ENCODE data around the gene RNF128. TPM values are rescaled to one million over a fixed set of nuclear protein-coding genes. Genes with fewer than 3 reads are reported as not detected.

RNF128 gene
- total and polyA plus RNA-seq, 10 of the 15 experiments (the other 5 are each of a cell fraction or from before 2014, with no cell fraction given), result 0.10 TPM; not detected in 9

DNA sequence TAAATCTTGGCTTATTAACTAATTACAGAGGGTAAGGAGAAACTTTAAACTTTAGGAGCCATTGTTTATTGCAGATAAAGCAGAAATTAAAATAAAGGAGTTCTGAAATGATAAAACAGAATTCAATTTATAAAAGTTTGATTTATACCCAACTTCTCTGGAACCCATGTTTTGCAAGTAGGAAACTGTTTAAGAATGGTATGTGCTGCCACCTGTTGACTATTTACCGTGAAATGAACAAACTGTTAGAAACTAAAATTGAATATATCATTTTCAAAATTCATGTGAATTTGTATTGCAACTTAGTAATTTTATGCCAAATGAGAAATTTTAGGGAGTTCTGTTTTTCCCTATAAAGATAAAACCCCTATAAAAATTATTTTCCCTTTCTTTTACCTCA is 65.0 kb downstream of the RNF128 start:
- SMC1A ChIA-PET (ENCODE audit: uncharacterized antibody, unreplicated experiment), result interaction anchor here (1.1 to 1.9 kb wide), 2 partner anchors 287 to 376 kb away, joined by 4 read pairs; no protein-coding TSS in a partner anchor
- Histone ChIP-seq H3K4me3 (no peak overlapping the region), H3K4me1 (ENCODE audit: control insufficient read depth, insufficient read depth, low read length) (no peaks in the 10 kb centered on the region), H3K36me3 (ENCODE audit: control insufficient read depth in 2 of 2, insufficient read depth in 2 of 2, low read length in 1 of 2) (no peaks in the 10 kb centered on the region), H3K79me2 (ENCODE audit: control insufficient read depth, insufficient read depth, low read length) (no peaks in the 10 kb centered on the region), H3K9ac (ENCODE audit: control insufficient read depth, insufficient read depth, low read length) (no peak overlapping the region), H3K27ac (ENCODE audit: control insufficient read depth, insufficient read depth) (no peak overlapping the region), H3K27me3 (replicated peaks in 1 of 2; ENCODE audit: control insufficient read depth in 2 of 2, insufficient read depth in 2 of 2, low read length in 1 of 2) (no peaks in the 10 kb centered on the region), H4K20me1 (ENCODE audit: control insufficient read depth, insufficient read depth) (no peaks in the 10 kb centered on the region), H3K9me3 (replicated peaks; ENCODE audit: control insufficient read depth, insufficient read depth, low read length) (no peaks in the 10 kb centered on the region), H2AFZ (ENCODE audit: control insufficient read depth, low read depth, low read length) (no peak overlapping the region), H3K4me2 (ENCODE audit: control insufficient read depth, insufficient read depth) (no peak overlapping the region)
- WGBS (ENCODE audit: insufficient coverage, insufficient replicate concordance, low lambda C conversion rate, missing lambda C conversion rate), result 0% methylated on average over 1 of the region's 1 CpG
- no TSS peak for BruUV-seq (replicated peaks)
- FAIRE-seq, result no peak
- peak; percentile 50 for TF ChIP-seq RAD21 (IDR thresholded peaks at IDR 0.05; ENCODE audit: insufficient read depth, low read depth, low read length)
- peak; percentile 37; the same call in 1 of the 2 replicates for TF ChIP-seq SMC3 (IDR thresholded peaks at IDR 0.05; ENCODE audit: borderline replicate concordance, low read length)
- TF ChIP-seq, protein P1, sequence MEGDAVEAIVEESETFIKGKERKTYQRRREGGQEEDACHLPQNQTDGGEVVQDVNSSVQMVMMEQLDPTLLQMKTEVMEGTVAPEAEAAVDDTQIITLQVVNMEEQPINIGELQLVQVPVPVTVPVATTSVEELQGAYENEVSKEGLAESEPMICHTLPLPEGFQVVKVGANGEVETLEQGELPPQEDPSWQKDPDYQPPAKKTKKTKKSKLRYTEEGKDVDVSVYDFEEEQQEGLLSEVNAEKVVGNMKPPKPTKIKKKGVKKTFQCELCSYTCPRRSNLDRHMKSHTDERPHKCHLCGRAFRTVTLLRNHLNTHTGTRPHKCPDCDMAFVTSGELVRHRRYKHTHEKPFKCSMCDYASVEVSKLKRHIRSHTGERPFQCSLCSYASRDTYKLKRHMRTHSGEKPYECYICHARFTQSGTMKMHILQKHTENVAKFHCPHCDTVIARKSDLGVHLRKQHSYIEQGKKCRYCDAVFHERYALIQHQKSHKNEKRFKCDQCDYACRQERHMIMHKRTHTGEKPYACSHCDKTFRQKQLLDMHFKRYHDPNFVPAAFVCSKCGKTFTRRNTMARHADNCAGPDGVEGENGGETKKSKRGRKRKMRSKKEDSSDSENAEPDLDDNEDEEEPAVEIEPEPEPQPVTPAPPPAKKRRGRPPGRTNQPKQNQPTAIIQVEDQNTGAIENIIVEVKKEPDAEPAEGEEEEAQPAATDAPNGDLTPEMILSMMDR (IDR thresholded peaks at IDR 0.05 in 2 of 3, conservative IDR thresholded peaks at IDR 0.05 in 1 of 3; ENCODE audit: control insufficient read depth in 2 of 3, extremely low read depth in 1 of 3, insufficient read depth in 1 of 3, low read depth in 3 of 3, low read length in 3 of 3), result peak; percentile 21 to 42 (median 23); a peak in 3 of 6 replicates
- no peak for TF ChIP-seq ZZZ3 (IDR thresholded peaks at IDR 0.05; ENCODE audit: control insufficient read depth, insufficient read length, low read depth)
- no peak for DNase-seq (ENCODE audit: low read depth, low spot score)
- POLR2A ChIA-PET, result no interaction called here
- CTCF ChIA-PET, result interaction anchor here (0.8 to 1.0 kb wide), 3 partner anchors 11 to 312 kb away, joined by 3 to 7 read pairs (median 3); no protein-coding TSS in a partner anchor
- intact Hi-C loops (cut with micrococcal nuclease; ENCODE audit: unreplicated experiment) (loop anchor here (1.0 to 10.0 kb wide), 4 partner anchors 177 to 757 kb away; partner anchors contain the start of genes RADX and SERPINA7), in situ Hi-C loops (cut with MboI) (no loop called here)
- no peak for ATAC-seq
- RAD21 ChIA-PET (ENCODE audit: unreplicated experiment), result no interaction called here

DNA sequence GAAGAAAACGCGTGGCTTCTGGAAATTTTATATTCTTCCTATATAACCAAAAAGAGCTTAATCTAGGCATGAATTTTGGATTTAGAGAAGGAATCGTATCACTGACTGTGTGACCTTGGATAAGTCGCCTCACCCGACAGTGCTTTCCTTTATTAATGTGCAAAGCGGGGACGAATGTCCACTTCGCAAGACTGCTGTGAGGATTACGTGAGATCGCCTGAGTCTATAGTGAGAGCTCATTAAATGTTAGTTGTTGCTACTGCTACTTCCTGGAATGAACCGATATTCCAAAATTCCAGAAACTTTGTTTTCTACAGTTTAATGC is 75.5 kb downstream of the RNF128 start:
- intact Hi-C loops (cut with micrococcal nuclease; ENCODE audit: unreplicated experiment), result no loop called here
- TF ChIP-seq RB1 (IDR thresholded peaks at IDR 0.05; ENCODE audit: borderline replicate concordance), result no peak
- TF ChIP-seq ZNF622 (IDR thresholded peaks at IDR 0.05), result no peak
- TF ChIP-seq SMC3 (IDR thresholded peaks at IDR 0.05; ENCODE audit: borderline replicate concordance, low read length), result no peak
- TF ChIP-seq, protein P2, sequence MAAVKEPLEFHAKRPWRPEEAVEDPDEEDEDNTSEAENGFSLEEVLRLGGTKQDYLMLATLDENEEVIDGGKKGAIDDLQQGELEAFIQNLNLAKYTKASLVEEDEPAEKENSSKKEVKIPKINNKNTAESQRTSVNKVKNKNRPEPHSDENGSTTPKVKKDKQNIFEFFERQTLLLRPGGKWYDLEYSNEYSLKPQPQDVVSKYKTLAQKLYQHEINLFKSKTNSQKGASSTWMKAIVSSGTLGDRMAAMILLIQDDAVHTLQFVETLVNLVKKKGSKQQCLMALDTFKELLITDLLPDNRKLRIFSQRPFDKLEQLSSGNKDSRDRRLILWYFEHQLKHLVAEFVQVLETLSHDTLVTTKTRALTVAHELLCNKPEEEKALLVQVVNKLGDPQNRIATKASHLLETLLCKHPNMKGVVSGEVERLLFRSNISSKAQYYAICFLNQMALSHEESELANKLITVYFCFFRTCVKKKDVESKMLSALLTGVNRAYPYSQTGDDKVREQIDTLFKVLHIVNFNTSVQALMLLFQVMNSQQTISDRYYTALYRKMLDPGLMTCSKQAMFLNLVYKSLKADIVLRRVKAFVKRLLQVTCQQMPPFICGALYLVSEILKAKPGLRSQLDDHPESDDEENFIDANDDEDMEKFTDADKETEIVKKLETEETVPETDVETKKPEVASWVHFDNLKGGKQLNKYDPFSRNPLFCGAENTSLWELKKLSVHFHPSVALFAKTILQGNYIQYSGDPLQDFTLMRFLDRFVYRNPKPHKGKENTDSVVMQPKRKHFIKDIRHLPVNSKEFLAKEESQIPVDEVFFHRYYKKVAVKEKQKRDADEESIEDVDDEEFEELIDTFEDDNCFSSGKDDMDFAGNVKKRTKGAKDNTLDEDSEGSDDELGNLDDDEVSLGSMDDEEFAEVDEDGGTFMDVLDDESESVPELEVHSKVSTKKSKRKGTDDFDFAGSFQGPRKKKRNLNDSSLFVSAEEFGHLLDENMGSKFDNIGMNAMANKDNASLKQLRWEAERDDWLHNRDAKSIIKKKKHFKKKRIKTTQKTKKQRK (IDR thresholded peaks at IDR 0.05; ENCODE audit: low read depth, low read length), result no peak
- no peak for TF ChIP-seq ETV6 (conservative IDR thresholded peaks at IDR 0.05 in 1 of 2, IDR thresholded peaks at IDR 0.05 in 1 of 2; ENCODE audit: borderline replicate concordance in 1 of 2, low read depth in 1 of 2)

More for the DNA sequence above, 75.5 kb downstream of the RNF128 start:
- ChIA-PET CTCF (interaction anchor here (1.5 kb wide), 1 partner anchor 321 kb away, joined by 3 read pairs; no protein-coding TSS in a partner anchor), RAD21 (ENCODE audit: unreplicated experiment) (no interaction called here), POLR2A (interaction anchor here (2.0 kb wide), 1 partner anchor 190 kb away, joined by 5 read pairs; the partner anchor contains the start of gene RADX), SMC1A (ENCODE audit: uncharacterized antibody, unreplicated experiment) (no interaction called here)
- WGBS (ENCODE audit: insufficient coverage, insufficient replicate concordance, low lambda C conversion rate, missing lambda C conversion rate), result 28% methylated on average over 11 of the region's 11 CpGs
- in situ Hi-C loops (cut with MboI), result loop anchor here (10.0 kb wide), 1 partner anchor 317 kb away; no protein-coding TSS in a partner anchor
- DNase-seq (ENCODE audit: low read depth, low spot score) (no peak), FAIRE-seq (no peak), ATAC-seq (peak; percentile 15; the same call in 2 of the 3 replicates)
- Histone ChIP-seq H3K4me2 (ENCODE audit: control insufficient read depth, insufficient read depth) (peak overlapping the region; percentile 57), H3K9ac (ENCODE audit: control insufficient read depth, insufficient read depth, low read length) (no peak overlapping the region), H3K79me2 (ENCODE audit: control insufficient read depth, insufficient read depth, low read length) (no peaks in the 10 kb centered on the region), H3K9me3 (replicated peaks; ENCODE audit: control insufficient read depth, insufficient read depth, low read length) (no peaks in the 10 kb centered on the region), H3K27ac (ENCODE audit: control insufficient read depth, insufficient read depth) (no peak overlapping the region), H3K4me3 (peak overlapping the region; percentile 46), H3K36me3 (ENCODE audit: control insufficient read depth in 2 of 2, insufficient read depth in 2 of 2, low read length in 1 of 2) (no peaks in the 10 kb centered on the region), H4K20me1 (ENCODE audit: control insufficient read depth, insufficient read depth) (no peaks in the 10 kb centered on the region), H3K4me1 (ENCODE audit: control insufficient read depth, insufficient read depth, low read length) (no peaks in the 10 kb centered on the region), H2AFZ (ENCODE audit: control insufficient read depth, low read depth, low read length) (peak overlapping the region; percentile 86), H3K27me3 (replicated peaks in 1 of 2; ENCODE audit: control insufficient read depth in 2 of 2, insufficient read depth in 2 of 2, low read length in 1 of 2) (no peaks in the 10 kb centered on the region)
- no TSS peak for BruUV-seq (replicated peaks)

All from GM12878 (cell line).